Lower lobe of right lung (tissue), 2 donors: ENCODE measurements around the gene ABHD16A. TPM values are rescaled to one million over a fixed set of nuclear protein-coding genes. Genes with fewer than 3 reads are reported as not detected.

Source experiments
- ATAC-seq, 2 donors: fragments of 200-7000 bp; cut with Tn5 transposase; one replicate each; pipeline ENCODE4 v1.9.1; 2020 to 2022; ENCODE audit warnings: mild to moderate bottlenecking in 2 of 2, moderate library complexity in 2 of 2
- DNase-seq: peaks from one replicate; pipeline ENCODE4 v3.0.0-alpha.2; 2020
- H3K27ac ChIP-seq: fragments of 200-600 bp; one replicate; pipeline ENCODE4 v1.8.0; 2022
- H3K27me3 ChIP-seq: fragments of 200-600 bp; one replicate; pipeline ENCODE4 v1.8.0; 2022; ENCODE audit warnings: low read depth
- H3K36me3 ChIP-seq: fragments of 200-600 bp; one replicate; pipeline ENCODE4 v1.8.0; 2022; ENCODE audit warnings: mild to moderate bottlenecking
- H3K4me1 ChIP-seq: fragments of 200-600 bp; one replicate; pipeline ENCODE4 v1.8.0; 2022
- H3K4me3 ChIP-seq: fragments of 200-600 bp; one replicate; pipeline ENCODE4 v1.8.0; 2022; ENCODE audit warnings: mild to moderate bottlenecking
- H3K9me3 ChIP-seq: fragments of 200-600 bp; one replicate; pipeline ENCODE4 v1.8.0; 2022
- intact Hi-C: fragments of 100-400 bp; cut with DNase I; formaldehyde crosslinking; loops from one replicate; pipeline ENCODE4 v1.11.0; 2022
- total RNA-seq: library from RNA; stranded (reverse); fragmentation: NEBNext Ultra II Directional; extraction: Animal tissue kit (Norgen Biotek cat#: 25700); gene quantifications from one replicate; pipeline ENCODE4 v1.2.1, GENCODE V29; 2021
- TF ChIP-seq, protein P1 (sequence below): fragments of 200-600 bp; IDR thresholded peaks from one replicate; pipeline ENCODE4 v1.8.0; 2022; ENCODE audit warnings: antibody characterized with exemption, mild to moderate bottlenecking
- donor health status: DM: no; HTN: yes; CAD: no; lungs with severe emphysema.

The ABHD16A gene
- total RNA-seq, 1 donor from 2014 or later, result 56.4 TPM

DNA sequence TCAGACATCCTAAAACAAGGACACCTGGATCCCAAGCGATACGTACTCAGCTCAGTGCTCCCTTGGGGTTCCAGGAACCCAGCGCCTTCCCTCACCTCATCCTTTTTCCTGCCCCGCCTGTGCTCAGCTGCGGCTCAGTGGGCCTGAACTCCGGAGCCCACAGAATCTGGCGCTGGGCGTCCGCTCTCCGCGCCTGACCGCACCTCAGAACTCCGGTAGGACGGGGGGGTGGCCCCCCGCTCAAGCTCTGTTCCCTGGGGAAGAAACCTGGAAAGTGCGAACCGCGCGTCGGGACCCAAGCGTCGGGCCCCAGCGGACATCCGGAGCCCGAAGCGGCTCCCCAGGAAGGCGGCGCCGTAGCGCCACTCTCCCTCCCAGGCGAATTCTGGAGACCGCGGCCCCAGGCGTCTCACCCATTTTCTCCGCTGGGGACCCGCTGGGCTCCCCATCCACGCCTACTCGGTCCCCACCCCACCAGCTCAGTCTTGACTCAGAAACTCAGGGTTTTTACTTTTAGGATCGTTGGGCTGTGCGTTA, 21.9 kb downstream of the ABHD16A start:
- peaks cover 33% of the 10 kb centered on the region for H3K4me1 ChIP-seq
- H3K4me3 ChIP-seq, result peak overlapping the region; percentile 64
- ATAC-seq, result peak; percentile 51 to 67
- DNase-seq, result peak; percentile 63
- H3K27ac ChIP-seq, result peak overlapping the region; percentile 85
- H3K36me3 ChIP-seq, result peaks cover 17% of the 10 kb centered on the region
- TF ChIP-seq, protein P1, sequence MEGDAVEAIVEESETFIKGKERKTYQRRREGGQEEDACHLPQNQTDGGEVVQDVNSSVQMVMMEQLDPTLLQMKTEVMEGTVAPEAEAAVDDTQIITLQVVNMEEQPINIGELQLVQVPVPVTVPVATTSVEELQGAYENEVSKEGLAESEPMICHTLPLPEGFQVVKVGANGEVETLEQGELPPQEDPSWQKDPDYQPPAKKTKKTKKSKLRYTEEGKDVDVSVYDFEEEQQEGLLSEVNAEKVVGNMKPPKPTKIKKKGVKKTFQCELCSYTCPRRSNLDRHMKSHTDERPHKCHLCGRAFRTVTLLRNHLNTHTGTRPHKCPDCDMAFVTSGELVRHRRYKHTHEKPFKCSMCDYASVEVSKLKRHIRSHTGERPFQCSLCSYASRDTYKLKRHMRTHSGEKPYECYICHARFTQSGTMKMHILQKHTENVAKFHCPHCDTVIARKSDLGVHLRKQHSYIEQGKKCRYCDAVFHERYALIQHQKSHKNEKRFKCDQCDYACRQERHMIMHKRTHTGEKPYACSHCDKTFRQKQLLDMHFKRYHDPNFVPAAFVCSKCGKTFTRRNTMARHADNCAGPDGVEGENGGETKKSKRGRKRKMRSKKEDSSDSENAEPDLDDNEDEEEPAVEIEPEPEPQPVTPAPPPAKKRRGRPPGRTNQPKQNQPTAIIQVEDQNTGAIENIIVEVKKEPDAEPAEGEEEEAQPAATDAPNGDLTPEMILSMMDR, result no peak
- intact Hi-C loops, result no loop called here
- no peaks in the 10 kb centered on the region for H3K27me3 ChIP-seq
- no peaks in the 10 kb centered on the region for H3K9me3 ChIP-seq

DNA sequence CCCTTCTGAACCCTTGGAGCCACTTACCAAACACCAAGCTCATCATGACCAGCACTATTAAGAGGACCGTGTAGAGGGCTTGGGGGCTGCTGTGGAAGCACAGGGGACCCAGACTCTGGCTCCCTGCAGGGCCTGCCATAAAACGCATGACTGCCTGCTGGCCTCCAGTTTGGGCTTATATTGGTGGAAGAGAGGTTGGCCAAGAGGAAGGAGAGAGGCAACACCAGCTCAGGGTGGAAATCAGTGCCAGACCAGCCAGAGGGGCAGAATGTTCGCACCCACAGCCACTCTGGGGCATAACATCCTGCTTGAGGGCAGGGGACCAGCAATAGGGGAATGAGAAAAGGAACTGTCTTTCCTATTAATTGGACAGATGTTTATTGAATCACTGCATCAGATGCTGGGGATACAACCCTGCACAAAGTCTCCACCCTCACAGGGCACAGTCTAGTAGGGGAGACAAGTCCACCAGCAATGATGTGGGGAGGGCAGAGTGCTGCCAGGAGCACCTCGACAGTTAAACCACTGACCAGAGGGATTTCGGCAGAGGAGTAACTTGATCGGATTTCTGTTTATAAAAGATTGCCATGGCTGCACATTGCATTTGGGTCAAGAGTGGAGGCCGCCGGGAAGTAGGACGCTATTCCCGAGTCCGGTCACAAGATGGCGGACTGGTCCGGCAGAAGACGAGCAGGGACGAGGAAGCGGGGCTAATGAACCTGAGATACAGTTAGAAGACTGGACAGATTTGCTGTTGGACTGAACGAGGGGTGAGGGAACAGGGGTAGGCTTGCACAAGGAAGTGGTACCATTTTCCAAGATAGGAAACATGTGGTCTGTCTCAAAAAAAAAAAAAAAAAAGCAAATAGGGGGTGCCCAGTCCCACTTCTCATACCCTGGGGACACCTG, 22.6 kb downstream of the ABHD16A start, which contains the start of gene LY6G5C:
Gene LY6G5C (minus strand): TSS at position 842 of the 909 bp plus-strand sequence. CDS start 694 bp downstream, at position 148.
- DNase-seq, result peak; percentile 88
- intact Hi-C loops, result no loop called here
- Histone ChIP-seq H3K4me1 (peaks cover 33% of the 10 kb centered on the region), H3K36me3 (peaks cover 10% of the 10 kb centered on the region), H3K27me3 (no peaks in the 10 kb centered on the region), H3K4me3 (peak within 1 kb of the TSS; percentile 64), H3K9me3 (no peaks in the 10 kb centered on the region), H3K27ac (peak within 1 kb of the TSS; percentile 85)
- peak; percentile 87 to 88 for ATAC-seq
- TF ChIP-seq, protein P1, result peak; percentile 75

DNA sequence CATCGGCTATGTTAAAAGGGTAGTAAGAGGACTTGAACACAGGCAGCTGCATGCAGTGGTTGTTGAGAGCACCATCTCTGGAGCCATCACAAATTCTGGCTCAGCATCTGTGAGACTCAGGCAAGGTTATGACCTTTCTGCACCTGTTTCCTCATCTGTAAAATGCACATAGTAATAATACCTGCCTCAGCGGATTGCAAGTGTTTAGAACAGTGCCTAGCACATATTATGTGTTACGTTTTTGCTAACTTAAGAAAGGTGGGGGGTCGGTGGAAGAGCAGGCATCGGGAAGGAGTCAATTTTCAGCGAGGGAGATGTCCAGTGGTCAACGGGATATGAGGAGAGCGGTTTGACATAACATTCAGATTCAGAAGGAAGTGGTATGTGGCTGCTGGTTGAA, 25.2 kb downstream of the ABHD16A start:
- DNase-seq, result no peak
- intact Hi-C loops, result no loop called here
- Histone ChIP-seq H3K4me3 (no peak overlapping the region), H3K27ac (no peak overlapping the region), H3K4me1 (peaks cover 26% of the 10 kb centered on the region), H3K27me3 (no peaks in the 10 kb centered on the region), H3K9me3 (no peaks in the 10 kb centered on the region), H3K36me3 (peaks cover 6% of the 10 kb centered on the region)
- ATAC-seq, result no peak
- TF ChIP-seq, protein P1, result no peak

DNA sequence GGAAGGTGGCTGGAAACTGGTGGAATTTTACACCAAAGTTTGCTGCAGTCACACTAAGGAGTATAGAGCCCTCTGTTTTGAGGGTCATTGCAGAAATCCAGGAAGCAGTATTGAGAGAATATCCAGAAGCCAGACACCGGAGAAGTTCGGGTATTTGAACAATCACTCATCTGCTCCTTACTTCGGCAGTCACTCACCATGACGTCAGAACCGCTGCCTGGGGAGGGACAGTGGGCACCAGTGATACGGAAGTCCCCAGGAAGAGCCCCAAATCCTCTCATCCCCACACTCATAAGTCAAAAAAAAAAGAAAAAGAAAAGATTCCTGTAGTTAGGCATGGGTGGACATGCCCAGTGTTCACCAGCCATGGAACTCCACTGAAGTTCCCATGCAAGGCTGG, 26.2 kb downstream of the ABHD16A start:
- TF ChIP-seq, protein P1, result no peak
- Histone ChIP-seq H3K27me3 (no peaks in the 10 kb centered on the region), H3K27ac (no peak overlapping the region), H3K36me3 (peaks cover 17% of the 10 kb centered on the region), H3K9me3 (no peaks in the 10 kb centered on the region), H3K4me3 (no peak overlapping the region), H3K4me1 (peaks cover 19% of the 10 kb centered on the region)
- ATAC-seq, result no peak
- intact Hi-C loops, result no loop called here
- no peak for DNase-seq

DNA sequence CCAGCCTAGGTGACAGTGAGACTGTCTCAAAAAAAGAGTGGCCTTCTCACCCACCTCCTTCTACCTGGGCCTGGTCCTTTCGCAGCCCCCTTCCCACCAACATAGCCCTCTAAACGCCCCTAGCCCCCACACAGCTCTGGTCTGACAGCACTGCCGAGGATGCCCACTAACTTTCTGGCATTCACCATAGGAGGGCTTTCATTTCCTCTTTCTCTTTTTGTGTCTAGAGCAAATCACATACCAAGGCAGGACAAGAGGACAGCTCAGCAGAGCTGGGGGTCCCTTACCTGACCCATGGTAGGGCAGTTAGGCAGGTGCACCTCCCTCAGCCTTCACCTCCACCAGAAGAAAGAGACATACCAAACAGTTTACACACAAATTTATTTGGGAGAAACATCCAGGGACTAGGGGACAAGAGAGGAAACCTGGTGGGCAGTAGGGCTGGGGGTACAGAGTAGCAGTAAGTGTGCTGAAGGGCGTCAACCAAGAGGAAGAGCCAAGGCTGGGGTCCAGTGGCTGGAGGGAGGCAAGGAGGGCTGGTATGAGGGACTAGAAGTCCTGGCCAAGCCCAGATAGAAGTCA, 26.7 kb downstream of the ABHD16A start:
- H3K27me3 ChIP-seq, result no peaks in the 10 kb centered on the region
- H3K4me3 ChIP-seq, result no peak overlapping the region
- DNase-seq (no peak), ATAC-seq (no peak)
- TF ChIP-seq, protein P1, result no peak
- intact Hi-C loops, result no loop called here
- H3K36me3 ChIP-seq, result peaks cover 22% of the 10 kb centered on the region
- no peaks in the 10 kb centered on the region for H3K9me3 ChIP-seq
- H3K4me1 ChIP-seq, result peaks cover 14% of the 10 kb centered on the region
- no peak overlapping the region for H3K27ac ChIP-seq
